GM12878 (cell line): Measurements from ENCODE around the gene SOBP. TPM values are rescaled to one million over a fixed set of nuclear protein-coding genes. Genes with fewer than 3 reads are reported as not detected.

ENCODE experiments used
- ATAC-seq: fragments of 200-7000 bp; cut with Tn5 transposase; 3 replicates; pipeline ENCODE4 v1.9.1; 2020; ENCODE audit warnings: mild to moderate bottlenecking, moderate library complexity
- BruUV-seq: library from RNA; stranded (reverse); fragments of 400-500 nt; replicated peaks from 2 replicates; lab custom pipeline; 2021; lab: Mats Ljungman, UMichigan
- CTCF ChIA-PET: fragments of 300-600 bp; sonication (Branson Sonifier 250); formaldehyde crosslinking; extraction: SDS; loops from one replicate; lab custom pipeline; 2021; ENCODE audit warnings: inconsistent platforms; lab: Yijun Ruan, JAX
- POLR2A ChIA-PET: fragments of 350-600 bp; formaldehyde crosslinking; extraction: SDS; loops from one replicate; lab custom pipeline; 2021; ENCODE audit warnings: inconsistent platforms; lab: Charles Lee
- RAD21 ChIA-PET: fragments of 300-600 bp; sonication (Branson Sonifier 250); formaldehyde crosslinking; loops from one replicate; lab custom pipeline; 2023; ENCODE audit warnings: antibody characterized with exemption; ENCODE audit not compliant: unreplicated experiment; lab: Charles Lee
- SMC1A ChIA-PET: fragments of 300-600 bp; sonication (Branson Sonifier 250); formaldehyde crosslinking; loops from one replicate; lab custom pipeline; 2023; ENCODE audit not compliant: unreplicated experiment, uncharacterized antibody; lab: Charles Lee
- DNase-seq: peaks from one replicate; pipeline ENCODE4 v3.0.0-alpha.2; 2011; ENCODE audit warnings: low read depth, low spot score
- FAIRE-seq: peaks from 3 replicates; lab custom pipeline; 2011; peaks lifted over from hg19 to GRCh38; lab: Jason Lieb, UNC
- H2AFZ ChIP-seq: 2 replicates; pipeline ENCODE4 v1.6.0; 2011; ENCODE audit warnings: low read depth, low read length, control low read depth; ENCODE audit not compliant: control insufficient read depth
- H3K27ac ChIP-seq: 2 replicates; pipeline ENCODE4 v1.5.1; 2011; ENCODE audit warnings: control low read depth; ENCODE audit not compliant: control insufficient read depth, insufficient read depth
- H3K27me3 ChIP-seq, 2 experiments: replicated peaks in 1 of 2; 2 replicates each; pipeline versions ENCODE4 v1.6.0 to v1.6.1; 2011; ENCODE audit warnings: low read length in 1 of 2; ENCODE audit not compliant: control insufficient read depth in 2 of 2, insufficient read depth in 2 of 2
- H3K36me3 ChIP-seq, 2 experiments: 2 replicates each; pipeline ENCODE4 v1.5.1; 2011; ENCODE audit warnings: low read length in 1 of 2; ENCODE audit not compliant: control insufficient read depth in 2 of 2, insufficient read depth in 2 of 2
- H3K4me1 ChIP-seq: 2 replicates; pipeline ENCODE4 v1.6.1; 2011; ENCODE audit warnings: mild to moderate bottlenecking, low read length, moderate library complexity, mixed read lengths; ENCODE audit not compliant: control insufficient read depth, insufficient read depth
- H3K4me2 ChIP-seq: 2 replicates; pipeline ENCODE4 v1.6.0; 2011; ENCODE audit warnings: control low read depth; ENCODE audit not compliant: control insufficient read depth, insufficient read depth
- H3K4me3 ChIP-seq: fragments of 200-600 bp; sonication (generic); 2 replicates; pipeline ENCODE4 v1.5.1; 2016
- H3K79me2 ChIP-seq: 2 replicates; pipeline ENCODE4 v1.6.0; 2011; ENCODE audit warnings: low read length; ENCODE audit not compliant: control insufficient read depth, insufficient read depth
- H3K9ac ChIP-seq: 2 replicates; pipeline ENCODE4 v1.8.0; 2011; ENCODE audit warnings: low read length, control low read depth, mixed read lengths; ENCODE audit not compliant: control insufficient read depth, insufficient read depth
- H3K9me3 ChIP-seq: replicated peaks from 3 replicates; pipeline ENCODE4 v1.5.1; 2011; ENCODE audit warnings: mild to moderate bottlenecking, low read length; ENCODE audit not compliant: control insufficient read depth, insufficient read depth
- H4K20me1 ChIP-seq: 2 replicates; pipeline ENCODE4 v1.6.0; 2011; ENCODE audit not compliant: control insufficient read depth, insufficient read depth
- BHLHE40 ChIP-seq, 2 experiments: fragments of 450-650 bp in 1 of 2; IDR thresholded peaks; 2 replicates each; pipeline ENCODE4 v1.6.1; 2011 to 2017; ENCODE audit warnings: low read depth in 2 of 2, borderline replicate concordance in 1 of 2, improper control_type of control experiment in 1 of 2, low read length in 1 of 2, mild to moderate bottlenecking in 1 of 2
- CREB1 ChIP-seq: IDR thresholded peaks from 2 replicates; pipeline ENCODE4 v1.6.1; 2012; ENCODE audit warnings: low read depth, mild to moderate bottlenecking, inconsistent platforms
- EGR1 ChIP-seq, 2 experiments: IDR thresholded peaks; 1 replicate in 1 of 2; 2 replicates in 1 of 2; pipeline ENCODE4 v1.6.1; 2011 to 2012; ENCODE audit warnings: low read depth in 2 of 2, low read length in 2 of 2, borderline replicate concordance in 1 of 2, mild to moderate bottlenecking in 1 of 2, moderate library complexity in 1 of 2
- NFYB ChIP-seq: IDR thresholded peaks from 2 replicates; pipeline ENCODE4 v1.6.1; 2011; ENCODE audit warnings: low read depth, mild to moderate bottlenecking, low read length, improper control_type of control experiment, moderate library complexity; ENCODE audit not compliant: insufficient read depth
- ZNF274 ChIP-seq: IDR thresholded peaks from one replicate; pipeline ENCODE4 v1.8.0; 2011; ENCODE audit not compliant: insufficient read length, insufficient read depth
- ZNF592 ChIP-seq: fragments of 450-650 bp; IDR thresholded peaks from 2 replicates; pipeline ENCODE4 v1.6.1; 2017; ENCODE audit warnings: mild to moderate bottlenecking, moderate library complexity
- ZZZ3 ChIP-seq: IDR thresholded peaks from 2 replicates; pipeline ENCODE4 v1.6.1; 2011; ENCODE audit warnings: low read depth; ENCODE audit not compliant: control insufficient read depth, insufficient read length
- WGBS: methylation state at CpG from one replicate; pipeline ENCODE4 v1.1.6; 2016; ENCODE audit warnings: low lambda C conversion rate; ENCODE audit not compliant: insufficient replicate concordance, insufficient coverage; ENCODE audit errors: missing lambda C conversion rate; 5-methylcytosine and 5-hydroxymethylcytosine counted together
- in situ Hi-C: fragments of 300-500 bp; cut with MboI; formaldehyde crosslinking; loops from 9 replicates; pipeline ENCODE4 v1.14.3; 2018; ENCODE audit warnings: mixed read lengths
- intact Hi-C: fragments of 100-400 bp; cut with micrococcal nuclease; formaldehyde crosslinking; loops from one replicate; pipeline ENCODE4 v1.14.2; 2022; ENCODE audit not compliant: unreplicated experiment
- polyA plus RNA-seq, 11 experiments: library from polyadenylated mRNA; depleted of rRNA in 4 of 11; unstranded in 6 of 11; stranded (reverse) in 5 of 11; fragments of >200 nt; fragmentation: Nextera tagmentation in 4 of 11; fragmentation: Illumina TruSeq in 1 of 11; extraction: Ambion mirVana in 4 of 11; extraction: Trizol in 1 of 11; gene quantifications; 1 replicate in 1 of 11; 2 replicates in 10 of 11; pipeline versions ENCODE4 v1.2.1 to v1.2.3, GENCODE V29; 2011 to 2016; ENCODE audit warnings: inconsistent platforms in 2 of 11, missing spikeins in 2 of 11, low read depth in 1 of 11
- total RNA-seq, 4 experiments: library from RNA; depleted of rRNA in 3 of 4; stranded (reverse); fragments of >200 nt in 3 of 4; fragmentation: Illumina TruSeq in 1 of 4; extraction: Trizol in 1 of 4; gene quantifications; 2 replicates each; pipeline versions ENCODE4 v1.2.1 to v1.2.3, GENCODE V29; 2013 to 2021

The SOBP gene
- total and polyA plus RNA-seq, 10 of the 15 experiments (the other 5 are each of a cell fraction or from before 2014, with no cell fraction given): 0.49 to 1.9 (median 0.78) TPM

GRCh38 chr6:107493158-107494057 lies 3.5 kb downstream of the SOBP start (continued):
- TF ChIP-seq ZNF592 (no peak), ZZZ3 (no peak), BHLHE40 (IDR thresholded peaks at IDR 0.05; ENCODE audit: borderline replicate concordance in 1 of 2, low read depth in 2 of 2, low read length in 1 of 2) (no peak), EGR1 (IDR thresholded peaks at IDR 0.05; ENCODE audit: borderline replicate concordance in 1 of 2, low read depth in 2 of 2, low read length in 2 of 2) (no peak), NFYB (no peak), CREB1 (no peak)

GRCh38 chr6:107495196-107495643 lies 5.3 kb downstream of the SOBP start:
- intact Hi-C loops: no loop called here
- Histone ChIP-seq H3K9ac (no peak overlapping the region), H2AFZ (no peak overlapping the region), H3K79me2 (no peaks in the 10 kb centered on the region), H3K9me3 (no peaks in the 10 kb centered on the region), H3K4me3 (no peak overlapping the region), H3K27me3 (peaks cover 8 to 16% of the 10 kb centered on the region in 2 experiments), H3K4me1 (peaks cover 4% of the 10 kb centered on the region), H3K27ac (no peak overlapping the region), H3K4me2 (no peak overlapping the region), H4K20me1 (no peaks in the 10 kb centered on the region), H3K36me3 (no peaks in the 10 kb centered on the region)
- 45% methylated on average over 7 of the region's 7 CpGs for WGBS
- RAD21 ChIA-PET: no interaction called here
- no TSS peak for BruUV-seq
- in situ Hi-C loops: no loop called here
- DNase-seq (no peak), FAIRE-seq (no peak), ATAC-seq (no peak)
- SMC1A ChIA-PET: no interaction called here
- no peak for TF ChIP-seq ZNF274
- CTCF ChIA-PET: interaction anchor here (1.2 kb wide), 1 partner anchor 48 kb away, joined by 3 read pairs; no protein-coding TSS in a partner anchor
- POLR2A ChIA-PET: no interaction called here
